HG02642 (cell line): ENCODE data around the gene CPZ.
"Not testable (repeated sequence)": the region's sequence is repeated elsewhere in the genome, so short reads cannot be mapped to it uniquely, and the experiment has no call there.

Experiments used
- ATAC-seq: cut with Tn5 transposase; IDR thresholded peaks from one replicate; pipeline ENCODE4 v1.9.1; 2021; ENCODE audit warnings: mild to moderate bottlenecking; ENCODE audit not compliant: unreplicated experiment, poor library complexity

Gene CPZ

GRCh38 chr4:8630240-8630905 lies 37.8 kb downstream of the CPZ start:
- not testable (repeated sequence) for ATAC-seq

GRCh38 chr4:8631896-8632295 lies 39.3 kb downstream of the CPZ start:
- ATAC-seq: not testable (repeated sequence)

GRCh38 chr4:8634773-8635172 lies 42.2 kb downstream of the CPZ start:
- ATAC-seq: not testable (repeated sequence)

- not testable (repeated sequence) for ATAC-seq
Measured at GRCh38 chr4:8635897-8636554, 43.5 kb downstream of the CPZ start.

- no peak for ATAC-seq
Measured at GRCh38 chr4:8637456-8637984, 45.0 kb downstream of the CPZ start.

- no peak for ATAC-seq
Measured at GRCh38 chr4:8639021-8639420, 46.5 kb downstream of the CPZ start.

- ATAC-seq: no peak
Measured at GRCh38 chr4:8639777-8640720, 47.5 kb downstream of the CPZ start.

- ATAC-seq: no peak
Measured at GRCh38 chr4:8640816-8641215, 48.3 kb downstream of the CPZ start.

- no peak for ATAC-seq
Measured at GRCh38 chr4:8641256-8641655, 48.7 kb downstream of the CPZ start.

GRCh38 chr4:8641931-8642650 lies 49.5 kb downstream of the CPZ start:
- ATAC-seq: no peak

GRCh38 chr4:8642651-8643321 lies 50.2 kb downstream of the CPZ start:
- no peak for ATAC-seq

- ATAC-seq: no peak
Measured at GRCh38 chr4:8643441-8643840, 50.9 kb downstream of the CPZ start.

GRCh38 chr4:8643986-8644385 lies 51.4 kb downstream of the CPZ start:
- ATAC-seq: no peak

- no peak for ATAC-seq
Measured at GRCh38 chr4:8644461-8644891, 51.9 kb downstream of the CPZ start.

GRCh38 chr4:8644966-8645752 lies 52.6 kb downstream of the CPZ start:
- ATAC-seq: no peak

GRCh38 chr4:8645753-8646124 lies 53.2 kb downstream of the CPZ start:
- ATAC-seq: no peak

- ATAC-seq: no peak
Measured at GRCh38 chr4:8646296-8647093, 53.9 kb downstream of the CPZ start.

GRCh38 chr4:8647094-8647570 lies 54.6 kb downstream of the CPZ start:
- no peak for ATAC-seq
